GM12891 (cell line): Measurements from ENCODE around the gene PNN.
"Not testable (repeated sequence)": the region's sequence is repeated elsewhere in the genome, so short reads cannot be mapped to it uniquely, and the experiment has no call there.

Experiments used
- DNase-seq: peaks from one replicate; pipeline ENCODE4 v3.0.0; 2011; ENCODE audit warnings: low spot score; ENCODE audit not compliant: insufficient read length
- FAIRE-seq: peaks from 2 replicates; lab custom pipeline; 2011; peaks lifted over from hg19 to GRCh38; lab: Jason Lieb, UNC
- PAX5 ChIP-seq: IDR thresholded peaks from 2 replicates; pipeline ENCODE4 v1.6.1; 2011; ENCODE audit warnings: low read length, moderate library complexity, mild to moderate bottlenecking; ENCODE audit not compliant: insufficient read depth, severe bottlenecking
- POLR2A ChIP-seq: IDR thresholded peaks from 2 replicates; pipeline ENCODE4 v1.6.1; 2011; ENCODE audit warnings: low read depth, low read length, control low read depth
- POLR2AphosphoS5 ChIP-seq: IDR thresholded peaks from 2 replicates; pipeline ENCODE4 v1.6.1; 2011; ENCODE audit warnings: low read depth, low read length, control low read depth
- POU2F2 ChIP-seq: IDR thresholded peaks from 2 replicates; pipeline ENCODE4 v1.6.1; 2011; ENCODE audit warnings: low read depth, mild to moderate bottlenecking, control low read depth, low read length, moderate library complexity
- SPI1 ChIP-seq: IDR thresholded peaks from 2 replicates; pipeline ENCODE4 v1.6.1; 2011; ENCODE audit warnings: low read depth, low read length, control low read depth
- TAF1 ChIP-seq: IDR thresholded peaks from 2 replicates; pipeline ENCODE4 v1.6.1; 2011; ENCODE audit warnings: low read depth, low read length, control low read depth

The PNN gene

DNA sequence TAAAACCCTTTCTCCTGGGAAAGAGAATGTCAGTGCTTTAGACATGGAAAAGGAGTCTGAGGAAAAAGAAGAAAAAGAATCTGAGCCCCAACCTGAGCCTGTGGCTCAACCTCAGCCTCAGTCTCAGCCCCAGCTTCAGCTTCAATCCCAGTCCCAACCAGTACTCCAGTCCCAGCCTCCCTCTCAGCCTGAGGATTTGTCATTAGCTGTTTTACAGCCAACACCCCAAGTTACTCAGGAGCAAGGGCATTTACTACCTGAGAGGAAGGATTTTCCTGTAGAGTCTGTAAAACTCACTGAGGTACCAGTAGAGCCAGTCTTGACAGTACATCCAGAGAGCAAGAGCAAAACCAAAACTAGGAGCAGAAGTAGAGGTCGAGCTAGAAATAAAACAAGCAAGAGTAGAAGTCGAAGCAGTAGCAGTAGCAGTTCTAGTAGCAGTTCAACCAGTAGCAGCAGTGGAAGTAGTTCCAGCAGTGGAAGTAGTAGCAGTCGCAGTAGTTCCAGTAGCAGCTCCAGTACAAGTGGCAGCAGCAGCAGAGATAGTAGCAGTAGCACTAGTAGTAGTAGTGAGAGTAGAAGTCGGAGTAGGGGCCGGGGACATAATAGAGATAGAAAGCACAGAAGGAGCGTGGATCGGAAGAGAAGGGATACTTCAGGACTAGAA is 6.1 kb downstream of the PNN start:
- TF ChIP-seq POLR2A (peak; percentile 76), SPI1 (no peak), PAX5 (no peak), TAF1 (no peak), POLR2AphosphoS5 (peak; percentile 55; the same call in 1 of the 2 replicates), POU2F2 (no peak)
- no peak for FAIRE-seq
- no peak for DNase-seq

DNA sequence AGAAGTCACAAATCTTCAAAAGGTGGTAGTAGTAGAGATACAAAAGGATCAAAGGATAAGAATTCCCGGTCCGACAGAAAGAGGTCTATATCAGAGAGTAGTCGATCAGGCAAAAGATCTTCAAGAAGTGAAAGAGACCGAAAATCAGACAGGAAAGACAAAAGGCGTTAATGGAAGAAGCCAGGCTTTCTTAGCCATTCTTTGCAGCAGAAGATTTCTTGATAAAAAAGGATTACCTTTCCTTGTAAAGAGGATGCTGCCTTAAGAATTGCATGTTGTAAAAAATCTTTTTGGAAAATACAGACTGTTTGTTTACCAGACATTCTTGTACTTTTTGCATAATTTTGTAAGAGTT is 6.6 kb downstream of the PNN start:
- no peak for TF ChIP-seq SPI1
- no peak for TF ChIP-seq POLR2AphosphoS5
- no peak for TF ChIP-seq POLR2A
- TF ChIP-seq PAX5 = no peak
- no peak for TF ChIP-seq TAF1
- TF ChIP-seq POU2F2 = no peak
- DNase-seq = no peak
- no peak for FAIRE-seq

DNA sequence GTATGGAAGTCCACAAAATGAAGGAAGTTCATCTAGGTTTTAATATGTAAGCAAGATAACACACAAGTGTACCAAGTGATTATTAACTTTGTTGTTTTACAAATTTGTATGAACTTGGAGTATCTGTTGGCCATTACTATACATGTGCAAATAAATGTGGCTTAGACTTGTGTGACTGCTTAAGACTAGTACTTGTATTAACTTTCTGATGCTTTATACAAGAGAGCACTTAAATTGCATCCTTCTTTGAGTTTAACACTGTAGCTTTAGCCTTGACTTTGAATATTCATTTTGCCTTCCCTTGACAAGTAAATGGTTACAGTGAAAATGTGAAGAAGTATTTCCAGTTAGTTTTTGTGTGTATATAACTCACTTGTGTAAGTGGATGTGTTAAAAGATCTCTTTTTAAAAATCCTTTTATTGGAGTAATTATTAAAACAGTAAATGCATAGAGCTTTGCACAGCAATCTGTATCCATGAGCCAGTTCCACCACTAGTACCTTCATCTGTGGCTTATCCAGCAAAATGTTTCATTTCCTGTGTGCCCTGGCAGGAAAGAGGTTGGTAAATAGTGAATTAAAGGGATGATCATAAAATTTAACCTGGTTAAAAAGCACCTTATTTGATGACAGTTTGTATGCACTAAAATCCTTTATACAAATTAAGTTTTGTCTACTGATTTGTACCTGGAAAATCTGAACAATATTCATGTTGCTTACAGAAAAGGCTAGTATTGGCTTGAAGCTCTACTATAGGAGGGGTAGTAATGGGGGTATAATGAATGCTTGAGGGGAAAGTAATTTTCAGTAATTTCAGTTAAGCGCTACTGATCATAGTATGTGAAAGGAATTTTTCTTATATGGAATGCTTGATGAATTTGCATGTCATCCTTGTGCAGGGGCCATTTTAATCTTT is 8.0 kb downstream of the PNN start:
- DNase-seq (no peak), FAIRE-seq (no peak)
- TF ChIP-seq POU2F2 (no peak), SPI1 (no peak), TAF1 (no peak), POLR2A (no peak; the same call in 1 of the 2 replicates), PAX5 (no peak), POLR2AphosphoS5 (no peak)

DNA sequence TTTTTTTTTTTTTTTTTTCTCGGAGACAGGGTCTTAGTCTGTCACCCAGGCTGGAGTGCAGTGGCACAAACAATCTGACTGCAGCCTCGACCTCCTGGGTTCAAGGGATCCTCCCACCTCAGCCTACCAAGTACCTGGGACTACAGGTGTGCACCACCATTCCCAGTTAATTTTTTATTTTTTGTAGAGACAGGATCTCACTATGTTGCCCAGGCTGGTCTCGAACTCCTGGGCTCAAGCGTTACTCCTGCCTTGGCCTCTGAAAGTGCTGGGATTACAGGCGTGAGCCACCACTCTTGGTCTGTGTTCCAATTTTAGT is 8.6 kb downstream of the PNN start:
- FAIRE-seq, DNase-seq: not testable (repeated sequence)
- TF ChIP-seq POLR2A = peak; percentile 56; the same call in 1 of the 2 replicates

DNA sequence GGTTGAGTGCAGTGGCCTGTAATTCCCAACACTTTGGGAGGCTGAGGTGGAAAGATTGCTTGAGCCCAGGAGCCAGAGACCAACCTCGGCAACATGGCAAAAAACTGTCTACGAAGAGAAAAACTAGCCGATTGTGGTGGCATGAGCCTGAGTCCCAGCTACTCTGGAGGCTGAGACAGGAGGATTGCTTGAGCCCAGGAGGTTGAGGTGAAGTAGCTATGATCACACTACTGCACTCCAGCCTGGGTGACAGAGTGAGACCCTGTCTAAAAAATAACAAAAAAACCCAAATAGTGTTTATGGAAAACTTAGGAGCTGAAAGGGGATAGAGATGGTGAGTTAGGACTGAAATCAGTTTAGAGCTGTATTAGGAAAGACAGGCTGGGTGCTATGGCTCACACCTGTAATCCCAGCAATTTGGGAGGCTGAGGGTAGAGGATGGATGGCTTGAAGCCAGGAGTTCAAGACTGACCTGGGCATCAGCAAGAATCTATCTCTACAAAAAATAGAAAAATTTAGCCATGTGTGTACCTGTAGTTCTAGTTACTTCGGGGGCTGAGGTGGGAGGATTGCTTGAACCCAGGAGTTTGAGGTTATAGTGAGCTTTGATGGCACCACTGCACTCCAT is 9.7 kb downstream of the PNN start:
- no peak for FAIRE-seq
- DNase-seq = no peak
- peak; percentile 89 for TF ChIP-seq POLR2AphosphoS5
- TF ChIP-seq POU2F2 = peak; percentile 45; the same call in 1 of the 2 replicates
- TF ChIP-seq POLR2A = peak; percentile 65
- no peak for TF ChIP-seq SPI1
- TF ChIP-seq PAX5 = no peak
- TF ChIP-seq TAF1 = no peak

DNA sequence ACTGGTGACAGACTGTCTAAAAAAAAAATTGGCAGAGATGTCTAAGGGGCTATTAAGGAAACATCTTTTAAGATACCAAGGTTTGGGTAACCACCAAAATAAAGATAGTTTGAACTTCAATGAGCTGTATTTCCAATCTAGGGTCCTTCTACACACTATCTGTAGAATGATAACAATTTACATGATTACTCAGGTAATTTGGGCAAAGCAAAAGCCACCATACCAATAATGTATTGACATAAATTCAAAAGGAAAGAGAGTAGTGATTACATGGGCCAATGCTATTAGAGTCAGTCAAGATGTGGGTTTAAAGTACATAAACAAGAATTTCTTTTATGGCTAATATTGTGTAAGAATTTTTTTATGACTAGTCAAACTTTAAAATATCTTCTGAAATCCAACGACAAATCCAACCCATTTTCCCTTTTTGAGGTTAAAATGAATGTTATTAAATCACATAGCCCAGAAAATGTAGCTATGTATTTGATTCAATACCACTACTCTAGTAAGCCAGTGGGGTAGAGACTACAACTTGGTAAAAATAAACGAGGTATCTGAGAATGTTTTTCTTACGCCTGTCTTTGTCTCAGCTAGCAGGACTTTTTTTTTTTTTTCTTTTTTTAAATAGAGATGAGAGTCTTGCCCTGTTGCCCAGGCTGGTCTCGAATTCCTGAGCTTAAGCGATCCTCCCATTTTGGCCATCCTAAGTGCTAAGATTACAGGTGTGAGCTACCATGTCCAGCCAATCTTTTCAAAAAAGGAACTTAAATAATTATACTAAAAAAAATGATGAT is 10.4 kb downstream of the PNN start:
- TF ChIP-seq POU2F2 (no peak), TAF1 (no peak), POLR2A (no peak), SPI1 (no peak), PAX5 (no peak), POLR2AphosphoS5 (peak; percentile 60)
- DNase-seq = no peak
- FAIRE-seq = no peak

DNA sequence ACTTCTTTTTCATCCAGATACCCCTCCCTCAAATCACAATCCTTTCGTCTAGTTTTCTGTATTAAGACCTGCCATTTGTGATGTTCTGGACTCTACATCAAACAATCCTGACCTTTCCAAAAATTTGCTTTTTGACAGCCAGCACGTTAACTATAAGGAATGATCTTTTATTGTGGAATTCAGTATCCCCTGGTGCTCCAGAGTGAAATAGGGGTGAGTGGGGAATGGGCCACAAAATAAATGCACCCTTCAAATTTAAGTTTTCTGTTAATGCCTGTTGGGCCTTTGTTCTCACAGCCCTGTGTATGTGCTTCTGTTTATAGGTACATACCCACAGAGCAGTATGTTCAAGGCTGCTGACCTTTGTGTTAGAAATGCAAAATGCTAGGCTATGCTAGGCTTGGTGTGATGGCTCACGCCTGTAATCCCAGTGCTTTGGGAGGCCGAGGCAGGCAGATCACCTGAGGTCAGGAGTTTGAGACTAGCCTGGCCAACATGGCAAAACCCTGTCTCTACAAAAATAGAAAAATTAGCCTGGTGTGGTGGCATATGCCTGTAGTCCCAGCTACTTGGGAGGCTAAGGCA is 12.0 kb downstream of the PNN start:
- TF ChIP-seq POLR2AphosphoS5 (peak; percentile 42), TAF1 (no peak), POU2F2 (0 out of 2 replicates have a peak, but pooled peaks have one; percentile 17), PAX5 (no peak), POLR2A (no peak), SPI1 (no peak)
- DNase-seq (no peak), FAIRE-seq (no peak)
